ENCODE data around the gene KCTD19. TPM values are rescaled to one million over a fixed set of nuclear protein-coding genes. Genes with fewer than 3 reads are reported as not detected.

The KCTD19 gene
- total and polyA plus RNA-seq, 5 experiments from 2014 or later: 0.03 TPM; not detected in 4

DNA sequence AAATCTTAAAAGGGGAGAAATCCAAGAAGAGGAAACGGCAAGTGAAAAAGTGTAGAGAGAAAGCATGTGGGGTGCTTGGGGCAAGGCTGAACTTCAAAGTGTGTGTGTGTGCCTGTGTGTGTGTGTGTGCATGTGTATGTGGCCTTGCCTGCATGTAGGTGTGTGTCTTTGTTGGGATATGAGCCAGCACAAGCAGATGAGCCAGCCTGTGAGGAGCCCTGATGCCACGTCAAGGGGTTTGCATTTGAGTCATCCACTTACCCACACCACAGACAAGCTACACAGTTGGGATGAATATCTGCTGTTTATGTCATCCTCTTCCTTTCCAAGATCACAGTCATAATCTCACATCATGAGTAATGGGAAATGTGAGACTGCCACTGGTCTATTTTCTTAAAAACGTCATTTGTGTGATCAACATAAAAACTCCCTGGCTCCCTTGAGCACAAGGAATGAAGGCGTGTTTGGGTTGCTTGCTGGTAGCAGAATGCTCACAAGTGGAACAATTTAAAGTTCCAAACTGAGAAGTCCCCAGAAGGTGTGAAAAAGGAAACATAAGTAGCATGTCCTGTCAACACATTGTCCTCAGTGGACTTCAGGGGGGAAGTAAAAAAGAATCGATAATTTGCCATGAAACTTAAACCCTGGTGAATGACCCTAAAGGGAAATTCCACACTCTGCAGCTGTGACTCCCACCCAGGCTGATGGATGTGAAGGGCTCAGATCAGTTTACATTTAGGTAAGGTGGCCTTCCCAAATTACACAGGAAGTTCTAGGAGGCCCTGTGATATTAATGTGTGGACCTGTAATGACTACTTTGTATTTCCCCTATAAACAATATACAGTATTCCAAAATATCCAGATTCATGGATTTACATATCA lies 14.7 kb downstream of the KCTD19 start:
- H3K27me3 Mint-ChIP-seq: peaks cover 0 to 12% (median 2%) of the 10 kb centered on the region in 5 donors
- ATAC-seq (no peak), DNase-seq (no peak)
- no peaks in the 10 kb centered on the region for H3K9me3 Mint-ChIP-seq
- H3K36me3 Mint-ChIP-seq: no peaks in the 10 kb centered on the region
- peaks cover 0 to 4% (median 0%) of the 10 kb centered on the region in 4 donors for H3K4me1 Mint-ChIP-seq
- H3K27ac Mint-ChIP-seq: peak overlapping the region in 1 of 10 donors; percentile 3
- POLR2A ChIA-PET: no interaction called here
- no peak overlapping the region for H3K4me3 Mint-ChIP-seq

DNA sequence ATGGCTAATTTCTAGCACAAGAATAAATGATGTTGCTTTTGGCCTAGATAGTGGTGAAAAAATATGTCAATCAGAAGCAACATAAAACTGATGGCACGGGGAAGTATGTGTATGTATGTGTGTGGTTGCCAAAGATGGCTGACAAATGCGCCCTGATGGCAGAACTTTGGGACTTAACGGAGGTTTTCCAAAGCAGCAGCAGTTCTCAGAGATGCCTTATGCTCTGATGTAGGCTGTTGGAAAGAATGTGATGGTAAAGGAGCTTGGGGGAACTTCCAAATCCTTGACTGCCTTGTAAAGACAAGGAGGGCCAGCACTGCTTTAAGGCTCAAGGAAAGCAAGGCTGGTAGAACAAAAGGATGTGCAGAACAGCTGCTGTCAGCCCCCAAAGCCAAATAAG lies 16.0 kb downstream of the KCTD19 start:
- Mint-ChIP-seq H3K27ac (no peak overlapping the region), H3K36me3 (no peaks in the 10 kb centered on the region), H3K4me1 (peaks cover 0 to 4% (median 0%) of the 10 kb centered on the region in 4 donors), H3K4me3 (no peak overlapping the region), H3K27me3 (peaks cover 0 to 10% (median 2%) of the 10 kb centered on the region in 5 donors), H3K9me3 (no peaks in the 10 kb centered on the region)
- no peak for ATAC-seq
- POLR2A ChIA-PET: no interaction called here
- no peak for DNase-seq

GRCh38 chr16:67305216-67306071 lies 21.1 kb downstream of the KCTD19 start:
- Mint-ChIP-seq H3K36me3 (no peaks in the 10 kb centered on the region), H3K4me1 (peaks cover 0 to 1% (median 0%) of the 10 kb centered on the region in 4 donors), H3K27me3 (peaks cover 0 to 10% (median 7%) of the 10 kb centered on the region in 5 donors), H3K9me3 (no peaks in the 10 kb centered on the region), H3K27ac (peak overlapping the region in 1 of 10 donors; percentile 24), H3K4me3 (no peak overlapping the region)
- POLR2A ChIA-PET: no interaction called here
- no peak for ATAC-seq
- peak in 1 of 10 donors; percentile 37 for DNase-seq

DNA sequence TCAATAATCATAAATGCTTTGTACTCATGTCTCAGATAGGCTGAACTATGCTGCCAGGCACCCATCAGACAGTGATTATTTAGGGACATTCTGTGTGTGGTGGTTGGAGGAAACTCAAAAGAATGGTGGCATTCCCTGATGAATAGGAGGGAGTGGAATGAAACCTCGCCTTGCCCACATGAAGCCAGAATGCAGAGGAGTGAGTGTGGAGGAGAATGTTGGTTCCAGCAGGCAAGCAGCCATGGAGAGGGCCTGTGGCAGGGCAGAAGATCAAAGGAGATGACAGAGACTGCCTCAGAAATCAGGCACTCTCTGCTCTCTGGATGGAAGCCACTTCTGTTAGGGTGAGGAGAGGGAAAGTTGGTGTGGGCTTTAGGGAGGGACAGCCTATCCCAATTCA lies 22.5 kb downstream of the KCTD19 start:
- H3K36me3 Mint-ChIP-seq: no peaks in the 10 kb centered on the region
- peak overlapping the region in 1 of 10 donors; percentile 52 for H3K27ac Mint-ChIP-seq
- DNase-seq: no peak
- no peak for ATAC-seq
- H3K9me3 Mint-ChIP-seq: no peaks in the 10 kb centered on the region
- peaks cover 0 to 10% (median 7%) of the 10 kb centered on the region in 5 donors for H3K27me3 Mint-ChIP-seq
- H3K4me3 Mint-ChIP-seq: no peak overlapping the region
- H3K4me1 Mint-ChIP-seq: peaks cover 0 to 1% (median 0%) of the 10 kb centered on the region in 4 donors
- POLR2A ChIA-PET: no interaction called here

- Mint-ChIP-seq H3K27me3 (peaks cover 0 to 10% (median 6%) of the 10 kb centered on the region in 5 donors), H3K9me3 (no peaks in the 10 kb centered on the region), H3K4me1 (no peaks in the 10 kb centered on the region), H3K27ac (peak overlapping the region in 1 of 10 donors; percentile 71), H3K4me3 (no peak overlapping the region), H3K36me3 (no peaks in the 10 kb centered on the region)
- no peak for ATAC-seq
- DNase-seq: no peak
- POLR2A ChIA-PET: no interaction called here
Observed at GRCh38 chr16:67302970-67303369, 23.6 kb downstream of the KCTD19 start.

DNA sequence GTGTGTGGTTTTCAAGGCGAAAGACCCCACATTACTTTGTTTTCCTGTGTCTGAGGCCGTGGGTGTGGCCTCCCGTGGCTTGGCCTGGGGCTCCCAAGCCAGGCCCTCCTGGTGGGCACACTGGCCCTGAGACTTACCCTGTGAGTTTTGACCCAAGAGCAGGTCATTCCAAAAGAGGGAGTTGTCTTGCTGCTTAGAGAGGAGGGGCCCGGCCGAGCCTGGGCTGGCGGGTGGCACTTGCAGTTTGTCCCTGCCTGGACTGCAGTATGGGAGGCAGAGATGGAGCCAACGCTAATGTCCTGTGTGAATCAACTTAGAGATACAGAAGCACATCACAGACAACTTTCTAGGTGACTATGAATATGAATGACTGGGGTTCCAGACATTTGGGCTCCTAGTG lies 24.5 kb downstream of the KCTD19 start:
- H3K36me3 Mint-ChIP-seq: no peaks in the 10 kb centered on the region
- POLR2A ChIA-PET: no interaction called here
- peaks cover 0 to 10% (median 6%) of the 10 kb centered on the region in 5 donors for H3K27me3 Mint-ChIP-seq
- ATAC-seq: no peak
- no peaks in the 10 kb centered on the region for H3K9me3 Mint-ChIP-seq
- no peak overlapping the region for H3K27ac Mint-ChIP-seq
- no peak for DNase-seq
- no peaks in the 10 kb centered on the region for H3K4me1 Mint-ChIP-seq
- no peak overlapping the region for H3K4me3 Mint-ChIP-seq

- Mint-ChIP-seq H3K9me3 (no peaks in the 10 kb centered on the region), H3K36me3 (no peaks in the 10 kb centered on the region), H3K4me3 (no peak overlapping the region), H3K27me3 (peaks cover 0 to 8% (median 3%) of the 10 kb centered on the region in 5 donors), H3K27ac (peak overlapping the region in 1 of 10 donors; percentile 77), H3K4me1 (no peaks in the 10 kb centered on the region)
- no peak for DNase-seq
- POLR2A ChIA-PET: no interaction called here
- ATAC-seq: no peak
Observed at GRCh38 chr16:67301080-67301782, 25.3 kb downstream of the KCTD19 start.

DNA sequence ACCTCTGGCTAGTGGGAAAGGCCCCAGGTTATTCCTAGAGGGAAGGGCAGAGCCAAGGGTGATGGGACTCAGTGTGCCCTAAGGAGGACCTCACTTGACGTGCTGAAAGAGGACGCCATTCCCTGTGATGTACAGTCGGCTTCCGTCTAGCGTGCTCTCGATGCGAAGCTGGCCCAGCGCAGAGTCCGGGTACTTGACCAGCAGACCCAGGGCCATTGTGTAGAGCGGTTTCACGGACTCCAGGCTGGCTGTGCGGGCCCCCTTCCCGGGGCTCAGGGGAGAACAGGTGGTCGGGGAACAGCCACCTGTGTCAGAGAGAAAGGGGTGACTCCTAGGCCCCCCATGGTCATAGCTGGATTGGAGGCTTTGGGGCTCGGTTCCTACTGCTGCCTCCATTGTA lies 27.3 kb downstream of the KCTD19 start:
- Mint-ChIP-seq H3K4me1 (no peaks in the 10 kb centered on the region), H3K27me3 (peaks cover 0 to 8% (median 0%) of the 10 kb centered on the region in 5 donors)

DNA sequence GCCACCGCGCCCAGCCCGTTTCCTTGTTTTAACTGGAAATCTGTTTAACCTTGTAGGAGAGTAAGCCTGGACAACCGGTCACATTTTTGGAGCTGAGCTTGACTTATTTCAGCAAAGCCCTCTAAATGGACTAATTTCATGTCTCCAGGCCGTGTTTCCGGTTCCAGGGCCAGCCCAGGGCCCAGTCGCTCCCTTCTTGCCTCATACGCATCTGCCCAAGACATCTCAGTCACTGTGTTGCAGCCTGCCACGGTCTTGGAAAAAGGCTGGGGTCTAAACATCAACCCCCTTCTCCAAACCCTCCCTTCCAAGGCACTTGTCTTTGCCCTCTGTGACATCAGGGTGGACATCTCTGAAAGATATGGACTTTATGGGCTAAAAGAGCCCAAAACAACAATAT lies 28.3 kb downstream of the KCTD19 start:
- POLR2A ChIA-PET: no interaction called here
- H3K9me3 Mint-ChIP-seq: no peaks in the 10 kb centered on the region
- H3K27me3 Mint-ChIP-seq: peaks cover 0 to 7% (median 0%) of the 10 kb centered on the region in 5 donors
- no peak for ATAC-seq
- no peaks in the 10 kb centered on the region for H3K36me3 Mint-ChIP-seq
- no peaks in the 10 kb centered on the region for H3K4me1 Mint-ChIP-seq
- no peak for DNase-seq
- H3K27ac Mint-ChIP-seq: no peak overlapping the region
- no peak overlapping the region for H3K4me3 Mint-ChIP-seq

More for the DNA sequence above, 27.3 kb downstream of the KCTD19 start:
- Mint-ChIP-seq H3K4me3 (no peak overlapping the region), H3K9me3 (no peaks in the 10 kb centered on the region), H3K36me3 (no peaks in the 10 kb centered on the region), H3K27ac (no peak overlapping the region)
- ATAC-seq: no peak
- no peak for DNase-seq
- POLR2A ChIA-PET: no interaction called here

- ATAC-seq: no peak
- POLR2A ChIA-PET: no interaction called here
Observed at GRCh38 chr16:67296420-67296819, 30.1 kb downstream of the KCTD19 start.

GRCh38 chr16:67294938-67295361 lies 31.6 kb downstream of the KCTD19 start:
- DNase-seq (peak in 1 of 10 donors; percentile 24), ATAC-seq (no peak)
- POLR2A ChIA-PET: interaction anchor here (0.6 kb wide), 1 partner anchor 473 kb away, joined by 4 read pairs; no protein-coding TSS in a partner anchor
- Mint-ChIP-seq H3K4me1 (no peaks in the 10 kb centered on the region), H3K27ac (no peak overlapping the region), H3K36me3 (no peaks in the 10 kb centered on the region), H3K9me3 (no peaks in the 10 kb centered on the region), H3K4me3 (no peak overlapping the region), H3K27me3 (peaks cover 0 to 3% (median 0%) of the 10 kb centered on the region in 5 donors)

More at GRCh38 chr16:67296420-67296819, 30.1 kb downstream of the KCTD19 start:
- Mint-ChIP-seq H3K27me3 (peaks cover 0 to 3% (median 0%) of the 10 kb centered on the region in 5 donors), H3K4me3 (no peak overlapping the region), H3K36me3 (no peaks in the 10 kb centered on the region), H3K27ac (no peak overlapping the region), H3K4me1 (no peaks in the 10 kb centered on the region), H3K9me3 (no peaks in the 10 kb centered on the region)
- no peak for DNase-seq

DNA sequence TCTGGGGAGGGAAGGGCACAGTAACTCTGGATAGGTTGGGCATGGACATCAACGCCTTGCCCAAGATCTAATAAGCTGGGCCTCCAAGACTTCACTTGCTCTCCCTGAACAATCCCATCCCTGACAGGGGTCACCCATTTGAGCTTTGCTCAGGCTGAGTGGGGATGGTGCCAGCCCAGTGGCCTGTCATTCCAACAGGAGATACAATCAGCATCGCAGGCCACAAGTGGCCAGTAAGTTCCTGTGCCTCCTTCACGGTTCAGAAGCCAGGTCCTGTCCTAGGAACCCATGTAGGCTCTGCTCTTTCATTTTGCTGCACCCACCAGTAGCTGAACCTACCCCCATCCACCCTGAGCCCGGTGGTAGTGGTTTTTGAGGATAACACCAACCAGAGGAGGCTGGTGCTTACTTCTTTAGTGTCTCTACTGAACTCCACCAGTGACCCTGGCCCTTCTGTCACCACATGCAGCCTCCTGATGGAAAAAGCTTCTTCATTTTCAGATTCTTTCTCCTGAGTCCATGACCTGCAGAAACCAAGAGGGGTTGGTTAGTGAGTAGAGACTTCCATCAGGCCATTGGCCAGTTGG lies 32.3 kb downstream of the KCTD19 start:
- ATAC-seq (no peak), DNase-seq (peak in 1 of 10 donors; percentile 52)
- Mint-ChIP-seq H3K27me3 (peaks cover 0 to 3% (median 0%) of the 10 kb centered on the region in 5 donors), H3K4me3 (no peak overlapping the region), H3K36me3 (no peaks in the 10 kb centered on the region), H3K4me1 (peaks cover 0 to 6% (median 0%) of the 10 kb centered on the region in 4 donors), H3K27ac (peak overlapping the region in 1 of 10 donors; percentile 1), H3K9me3 (no peaks in the 10 kb centered on the region)
- POLR2A ChIA-PET: no interaction called here

Data from naive thymus-derived CD8-positive, alpha-beta T cell (primary cell).